ENCODE data around the gene CARD19.

GRCh38 chr9:93089481-93089991, 6.5 kb upstream of the CARD19 start:
- no peak for TF ChIP-seq CTCF (IDR thresholded peaks at IDR 0.05 in 4 of 5, conservative IDR thresholded peaks at IDR 0.05 in 1 of 5)
- TF ChIP-seq POLR2A (IDR thresholded peaks at IDR 0.05) = no peak

Measured in gastrocnemius medialis (tissue), 4 donors.